ENCODE measurements around the gene GAS2L3. TPM values are rescaled to one million over a fixed set of nuclear protein-coding genes. Genes with fewer than 3 reads are reported as not detected.
"Not testable (repeated sequence)": the region's sequence is repeated elsewhere in the genome, so short reads cannot be mapped to it uniquely, and the experiment has no call there.

GAS2L3 gene
- total RNA-seq, 1 donor from 2014 or later = 2.5 TPM

GRCh38 chr12:100567945-100568344 is 5.5 kb upstream of the GAS2L3 start:
- ATAC-seq = no peak
- DNase-seq = no peak
- intact Hi-C loops (cut with micrococcal nuclease) = no loop called here

GRCh38 chr12:100572184-100572583 is 1.3 kb upstream of the GAS2L3 start:
- ATAC-seq = no peak
- intact Hi-C loops (cut with micrococcal nuclease) = no loop called here

GRCh38 chr12:100574187-100575074 is 947 bp downstream of the GAS2L3 start:
- intact Hi-C loops (cut with micrococcal nuclease) = no loop called here
- peak; percentile 30 for ATAC-seq
- peak; percentile 39 for DNase-seq

More at GRCh38 chr12:100572184-100572583, 1.3 kb upstream of the GAS2L3 start:
- no peak for DNase-seq

GRCh38 chr12:100576331-100577036 is 3.0 kb downstream of the GAS2L3 start:
- DNase-seq = no peak
- intact Hi-C loops (cut with micrococcal nuclease) = loop anchor here (2.0 kb wide), 1 partner anchor 34 kb away; no protein-coding TSS in a partner anchor
- no peak for ATAC-seq

GRCh38 chr12:100578923-100579322 is 5.4 kb downstream of the GAS2L3 start:
- ATAC-seq (no peak), DNase-seq (no peak)
- intact Hi-C loops (cut with micrococcal nuclease) = no loop called here

- no peak for ATAC-seq
- intact Hi-C loops (cut with micrococcal nuclease) = no loop called here
Measured at GRCh38 chr12:100579844-100580243, 6.4 kb downstream of the GAS2L3 start.

GRCh38 chr12:100584256-100584655 is 10.8 kb downstream of the GAS2L3 start:
- intact Hi-C loops (cut with micrococcal nuclease) = no loop called here
- ATAC-seq (no peak), DNase-seq (no peak)

More at GRCh38 chr12:100579844-100580243, 6.4 kb downstream of the GAS2L3 start:
- no peak for DNase-seq

- ATAC-seq (no peak), DNase-seq (no peak)
- intact Hi-C loops (cut with micrococcal nuclease) = no loop called here
Measured at GRCh38 chr12:100591979-100592378, 18.5 kb downstream of the GAS2L3 start.

GRCh38 chr12:100593490-100593889 is 20.0 kb downstream of the GAS2L3 start:
- ATAC-seq = no peak
- no peak for DNase-seq
- intact Hi-C loops (cut with micrococcal nuclease) = no loop called here

GRCh38 chr12:100601626-100602025 is 28.1 kb downstream of the GAS2L3 start:
- ATAC-seq (no peak), DNase-seq (no peak)
- intact Hi-C loops (cut with micrococcal nuclease) = no loop called here

- intact Hi-C loops (cut with micrococcal nuclease); DNase-seq; ATAC-seq: not testable (repeated sequence)
Measured at GRCh38 chr12:100602997-100603396, 29.5 kb downstream of the GAS2L3 start.

- DNase-seq (peak; percentile 34), ATAC-seq (peak; percentile 28)
- intact Hi-C loops (cut with micrococcal nuclease) = no loop called here
Measured at GRCh38 chr12:100608776-100609175, 35.3 kb downstream of the GAS2L3 start.

GRCh38 chr12:100610666-100611430 is 37.4 kb downstream of the GAS2L3 start:
- intact Hi-C loops (cut with micrococcal nuclease) = loop anchor here (2.0 kb wide), 1 partner anchor 34 kb away; no protein-coding TSS in a partner anchor
- no peak for ATAC-seq
- no peak for DNase-seq

- ATAC-seq = no peak
- intact Hi-C loops (cut with micrococcal nuclease) = no loop called here
Measured at GRCh38 chr12:100612606-100613005, 39.1 kb downstream of the GAS2L3 start.

GRCh38 chr12:100624571-100624970 is 51.1 kb downstream of the GAS2L3 start:
- intact Hi-C loops (cut with micrococcal nuclease) = no loop called here
- DNase-seq (no peak), ATAC-seq (no peak)

More at GRCh38 chr12:100612606-100613005, 39.1 kb downstream of the GAS2L3 start:
- no peak for DNase-seq

- DNase-seq = no peak
- intact Hi-C loops (cut with micrococcal nuclease) = no loop called here
- no peak for ATAC-seq
Measured at GRCh38 chr12:100632445-100632892, 59.0 kb downstream of the GAS2L3 start.

- ATAC-seq; DNase-seq; intact Hi-C loops (cut with micrococcal nuclease): not testable (repeated sequence)
Measured at GRCh38 chr12:100633082-100633785, 59.8 kb downstream of the GAS2L3 start.

GRCh38 chr12:100643246-100643645 is 69.8 kb downstream of the GAS2L3 start:
- ATAC-seq (no peak), DNase-seq (no peak)
- intact Hi-C loops (cut with micrococcal nuclease) = no loop called here

- DNase-seq = no peak
- intact Hi-C loops (cut with micrococcal nuclease) = no loop called here
- ATAC-seq = no peak
Measured at GRCh38 chr12:100646896-100647295, 73.4 kb downstream of the GAS2L3 start.

Measured in left ventricle myocardium superior (tissue), 1 donor.